COR-L47 (cell line): ENCODE results near the gene HSPA1A.
"Not testable (repeated sequence)": the region's sequence is repeated elsewhere in the genome, so short reads cannot be mapped to it uniquely, and the experiment has no call there.

ENCODE experiments used
- DNase-seq: peaks from one replicate; lab custom pipeline; 2025; lab: John Stamatoyannopoulos, UW

Gene HSPA1A

GRCh38 chr6:31836474-31837368 is 21.4 kb downstream of the HSPA1A start:
- DNase-seq, result no peak

GRCh38 chr6:31837369-31838113 is 22.2 kb downstream of the HSPA1A start:
- DNase-seq, result no peak

GRCh38 chr6:31838114-31838553 is 22.8 kb downstream of the HSPA1A start:
- not testable (repeated sequence) for DNase-seq

GRCh38 chr6:31838968-31839367 is 23.6 kb downstream of the HSPA1A start:
- no peak for DNase-seq

- DNase-seq, result not testable (repeated sequence)
Observed at GRCh38 chr6:31839779-31840126, 24.4 kb downstream of the HSPA1A start.

GRCh38 chr6:31842053-31842452 is 26.7 kb downstream of the HSPA1A start:
- DNase-seq, result no peak

- no peak for DNase-seq
Observed at GRCh38 chr6:31844507-31844906, 29.2 kb downstream of the HSPA1A start.

- DNase-seq, result no peak
Observed at GRCh38 chr6:31847276-31847978, 32.1 kb downstream of the HSPA1A start.

GRCh38 chr6:31850765-31851484 is 35.6 kb downstream of the HSPA1A start:
- DNase-seq, result no peak

GRCh38 chr6:31851485-31851832 is 36.1 kb downstream of the HSPA1A start:
- no peak for DNase-seq

- not testable (repeated sequence) for DNase-seq
Observed at GRCh38 chr6:31851980-31852718, 36.8 kb downstream of the HSPA1A start.

GRCh38 chr6:31857774-31858173 is 42.4 kb downstream of the HSPA1A start:
- DNase-seq, result not testable (repeated sequence)

- DNase-seq, result no peak
Observed at GRCh38 chr6:31858707-31859106, 43.4 kb downstream of the HSPA1A start.

GRCh38 chr6:31859923-31860322 is 44.6 kb downstream of the HSPA1A start:
- DNase-seq, result no peak

GRCh38 chr6:31860349-31860748 is 45.0 kb downstream of the HSPA1A start:
- DNase-seq, result no peak

GRCh38 chr6:31861150-31861549 is 45.8 kb downstream of the HSPA1A start:
- no peak for DNase-seq

GRCh38 chr6:31861919-31862343 is 46.6 kb downstream of the HSPA1A start:
- DNase-seq, result no peak

- DNase-seq, result peak; percentile 100
Observed at GRCh38 chr6:31862344-31863235, 47.2 kb downstream of the HSPA1A start, which contains the start of gene NEU1. Gene NEU1, minus strand, starts transcription at chr6:31862821. Its CDS starts 45 bp downstream, at chr6:31862776.

GRCh38 chr6:31864123-31864562 is 48.8 kb downstream of the HSPA1A start:
- not testable (repeated sequence) for DNase-seq

- DNase-seq, result no peak
Observed at GRCh38 chr6:31864818-31865204, 49.5 kb downstream of the HSPA1A start.
